MM.1S (cell line): Measurements from ENCODE around the gene AP5S1.

ENCODE experiments used
- DNase-seq: peaks from one replicate; pipeline ENCODE4 v3.0.0-alpha.2; 2015
- H2AFZ ChIP-seq: fragments of 300-600 bp; sonication (generic); 2 replicates; pipeline ENCODE4 v1.6.0; 2016; ENCODE audit warnings: antibody characterized with exemption, low read length
- H3F3A ChIP-seq: fragments of 300-600 bp; sonication (generic); 2 replicates; pipeline ENCODE4 v1.6.1; 2016; ENCODE audit warnings: mild to moderate bottlenecking, antibody characterized with exemption, low read length, moderate library complexity, mixed read lengths; ENCODE audit not compliant: insufficient read depth
- H3K27ac ChIP-seq: fragments of 300-600 bp; sonication (generic); 2 replicates; pipeline ENCODE4 v1.5.1; 2016; ENCODE audit warnings: mild to moderate bottlenecking, low read length
- H3K27me3 ChIP-seq: fragments of 300-600 bp; sonication (generic); replicated peaks from 2 replicates; pipeline ENCODE4 v1.6.0; 2016; ENCODE audit warnings: low read length; ENCODE audit not compliant: insufficient read depth
- H3K36me3 ChIP-seq: fragments of 300-600 bp; sonication (generic); replicated peaks from 2 replicates; pipeline ENCODE4 v1.6.1; 2016; ENCODE audit warnings: mild to moderate bottlenecking, low read length, mixed read lengths; ENCODE audit not compliant: insufficient read depth
- H3K4me1 ChIP-seq: fragments of 300-600 bp; sonication (generic); 2 replicates; pipeline ENCODE4 v1.6.1; 2016; ENCODE audit warnings: low read length, mixed read lengths
- H3K4me2 ChIP-seq: fragments of 300-600 bp; sonication (generic); 2 replicates; pipeline ENCODE4 v1.6.0; 2016; ENCODE audit warnings: low read depth, low read length
- H3K4me3 ChIP-seq: fragments of 300-600 bp; sonication (generic); 2 replicates; pipeline ENCODE4 v1.5.1; 2016; ENCODE audit warnings: low read length, mixed read lengths
- H3K79me2 ChIP-seq: fragments of 300-600 bp; sonication (generic); 2 replicates; pipeline ENCODE4 v1.6.1; 2016; ENCODE audit warnings: mixed run types, low read length, mixed read lengths
- H3K9ac ChIP-seq: fragments of 300-600 bp; sonication (generic); 2 replicates; pipeline ENCODE4 v1.6.1; 2016; ENCODE audit warnings: low read length, mixed read lengths
- H3K9me2 ChIP-seq: fragments of 300-600 bp; sonication (generic); replicated peaks from 2 replicates; pipeline ENCODE4 v1.6.1; 2016; ENCODE audit warnings: mild to moderate bottlenecking, low read length, mixed read lengths; ENCODE audit not compliant: insufficient read depth
- H3K9me3 ChIP-seq: fragments of 300-600 bp; sonication (generic); replicated peaks from 2 replicates; pipeline ENCODE4 v1.6.1; 2016; ENCODE audit warnings: mild to moderate bottlenecking, low read length, mixed read lengths; ENCODE audit not compliant: insufficient read depth
- H4K20me1 ChIP-seq: fragments of 300-600 bp; sonication (generic); 2 replicates; pipeline ENCODE4 v1.6.1; 2016; ENCODE audit warnings: mild to moderate bottlenecking, low read length, moderate library complexity, mixed read lengths; ENCODE audit not compliant: insufficient read depth
- EZH2 ChIP-seq: fragments of 300-600 bp; sonication (generic); optimal IDR thresholded peaks from 2 replicates; pipeline ENCODE3; 2017; ENCODE audit warnings: low read depth, mild to moderate bottlenecking, antibody characterized with exemption, low read length, mixed read lengths
- EZH2phosphoT487 ChIP-seq: fragments of 300-600 bp; sonication (generic); IDR thresholded peaks from 2 replicates; pipeline ENCODE4 v1.6.1; 2018; ENCODE audit warnings: antibody characterized with exemption, low read length
- TF ChIP-seq, protein P1 (sequence below): fragments of 300-600 bp; sonication (generic); IDR thresholded peaks from 2 replicates; pipeline ENCODE4 v1.5.1; 2016; ENCODE audit warnings: antibody characterized with exemption, low read length, mixed read lengths

The AP5S1 gene

DNA sequence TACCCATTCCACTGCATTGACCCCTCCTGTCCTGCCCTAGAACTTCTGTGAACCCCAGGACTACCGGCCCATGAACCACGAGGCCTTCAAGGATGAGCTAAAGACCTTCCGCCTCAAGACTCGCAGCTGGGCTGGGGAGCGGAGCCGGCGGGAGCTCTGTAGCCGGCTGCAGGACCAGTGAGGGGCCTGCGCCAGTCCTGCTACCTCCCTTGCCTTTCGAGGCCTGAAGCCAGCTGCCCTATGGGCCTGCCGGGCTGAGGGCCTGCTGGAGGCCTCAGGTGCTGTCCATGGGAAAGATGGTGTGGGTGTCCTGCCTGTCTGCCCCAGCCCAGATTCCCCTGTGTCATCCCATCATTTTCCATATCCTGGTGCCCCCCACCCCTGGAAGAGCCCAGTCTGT lies 15.6 kb upstream of the AP5S1 start:
- no peaks in the 10 kb centered on the region for H3K27me3 ChIP-seq
- H3K9me3 ChIP-seq: no peaks in the 10 kb centered on the region
- H3K4me3 ChIP-seq: no peak overlapping the region
- peaks cover 7% of the 10 kb centered on the region for H3K4me1 ChIP-seq
- no peak overlapping the region for H2AFZ ChIP-seq
- no peaks in the 10 kb centered on the region for H3K9me2 ChIP-seq
- no peak overlapping the region for H3K27ac ChIP-seq
- H3K4me2 ChIP-seq: no peak overlapping the region
- H3F3A ChIP-seq: no peaks in the 10 kb centered on the region; the same call in 1 of the 2 replicates
- peaks cover 3% of the 10 kb centered on the region for H3K36me3 ChIP-seq
- no peaks in the 10 kb centered on the region for H4K20me1 ChIP-seq
- no peak overlapping the region for H3K9ac ChIP-seq
- TF ChIP-seq, protein P1, sequence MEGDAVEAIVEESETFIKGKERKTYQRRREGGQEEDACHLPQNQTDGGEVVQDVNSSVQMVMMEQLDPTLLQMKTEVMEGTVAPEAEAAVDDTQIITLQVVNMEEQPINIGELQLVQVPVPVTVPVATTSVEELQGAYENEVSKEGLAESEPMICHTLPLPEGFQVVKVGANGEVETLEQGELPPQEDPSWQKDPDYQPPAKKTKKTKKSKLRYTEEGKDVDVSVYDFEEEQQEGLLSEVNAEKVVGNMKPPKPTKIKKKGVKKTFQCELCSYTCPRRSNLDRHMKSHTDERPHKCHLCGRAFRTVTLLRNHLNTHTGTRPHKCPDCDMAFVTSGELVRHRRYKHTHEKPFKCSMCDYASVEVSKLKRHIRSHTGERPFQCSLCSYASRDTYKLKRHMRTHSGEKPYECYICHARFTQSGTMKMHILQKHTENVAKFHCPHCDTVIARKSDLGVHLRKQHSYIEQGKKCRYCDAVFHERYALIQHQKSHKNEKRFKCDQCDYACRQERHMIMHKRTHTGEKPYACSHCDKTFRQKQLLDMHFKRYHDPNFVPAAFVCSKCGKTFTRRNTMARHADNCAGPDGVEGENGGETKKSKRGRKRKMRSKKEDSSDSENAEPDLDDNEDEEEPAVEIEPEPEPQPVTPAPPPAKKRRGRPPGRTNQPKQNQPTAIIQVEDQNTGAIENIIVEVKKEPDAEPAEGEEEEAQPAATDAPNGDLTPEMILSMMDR: no peak
- TF ChIP-seq EZH2 (no peak), EZH2phosphoT487 (no peak)
- DNase-seq: no peak
- H3K79me2 ChIP-seq: peaks cover 19% of the 10 kb centered on the region

DNA sequence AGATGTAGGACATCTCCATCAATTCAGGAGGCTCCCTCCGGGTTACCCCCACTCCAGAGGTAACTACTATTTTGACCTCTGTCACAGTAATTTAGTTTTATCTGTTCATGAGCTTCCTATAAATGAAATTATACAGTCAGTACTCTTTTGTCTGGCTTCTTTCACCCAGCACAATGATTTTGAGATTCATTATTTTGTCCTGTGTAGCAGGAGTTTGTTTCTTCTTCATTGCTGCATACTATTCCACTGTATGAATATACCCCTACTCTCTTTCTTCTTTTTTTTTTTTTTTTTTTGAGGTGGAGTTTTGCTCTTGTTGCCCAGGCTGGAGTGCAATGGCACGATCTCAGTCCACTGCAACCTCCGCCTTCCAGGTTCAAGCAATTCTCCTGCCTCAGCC lies 11.8 kb upstream of the AP5S1 start:
- H3F3A ChIP-seq: no peaks in the 10 kb centered on the region; the same call in 1 of the 2 replicates
- TF ChIP-seq, protein P1: no peak
- TF ChIP-seq EZH2phosphoT487 (no peak), EZH2 (no peak)

DNA sequence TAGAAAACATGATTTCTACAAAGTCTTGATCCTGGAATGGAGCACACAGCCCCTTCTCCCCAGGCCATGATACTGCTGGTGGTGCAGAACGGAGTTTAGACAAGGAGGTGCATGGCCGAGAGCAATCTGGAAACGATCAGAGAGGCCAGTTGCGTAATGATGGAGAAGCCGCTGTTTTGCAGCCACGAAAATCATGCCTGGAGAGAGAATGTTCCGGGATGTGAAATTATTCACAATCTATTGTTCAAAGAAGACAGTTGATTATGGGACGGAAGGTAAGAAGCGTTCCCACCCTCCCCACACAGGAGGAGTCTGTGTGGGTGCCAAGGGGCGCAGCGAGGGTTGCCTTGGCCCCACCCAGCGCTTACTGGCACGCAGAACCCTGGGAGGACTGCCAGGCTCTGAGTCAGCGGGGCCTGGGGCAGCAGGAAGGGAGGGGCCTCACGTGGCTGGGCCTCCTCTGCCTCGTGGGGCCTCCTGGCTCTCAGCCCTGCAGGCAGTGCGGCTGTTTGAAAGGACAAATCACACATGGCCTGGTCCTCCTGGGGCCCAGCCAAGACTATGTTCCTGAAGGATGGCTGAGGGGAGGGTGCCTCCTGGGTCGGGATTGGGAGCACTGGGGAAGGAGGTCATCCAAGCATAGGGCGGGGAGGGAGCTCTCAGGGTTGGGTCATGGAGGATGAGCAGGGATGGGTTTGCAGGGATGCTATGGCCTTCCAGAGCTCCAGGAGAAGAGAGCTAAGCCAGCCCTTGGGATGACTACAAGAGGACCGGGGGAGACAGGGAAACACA lies 8.7 kb upstream of the AP5S1 start:
- Histone ChIP-seq H3K9me3 (no peaks in the 10 kb centered on the region), H3K4me3 (no peak overlapping the region), H3K9ac (no peak overlapping the region), H3K4me2 (no peak overlapping the region), H2AFZ (no peak overlapping the region), H3K36me3 (no peaks in the 10 kb centered on the region), H3K27me3 (no peaks in the 10 kb centered on the region), H3K4me1 (no peaks in the 10 kb centered on the region), H4K20me1 (no peaks in the 10 kb centered on the region), H3F3A (no peaks in the 10 kb centered on the region; the same call in 1 of the 2 replicates), H3K27ac (no peak overlapping the region), H3K9me2 (no peaks in the 10 kb centered on the region), H3K79me2 (no peaks in the 10 kb centered on the region)
- no peak for DNase-seq
- TF ChIP-seq, protein P1: no peak
- no peak for TF ChIP-seq EZH2
- TF ChIP-seq EZH2phosphoT487: no peak

More for the DNA sequence above, 11.8 kb upstream of the AP5S1 start:
- no peak overlapping the region for H3K9ac ChIP-seq
- no peak overlapping the region for H3K27ac ChIP-seq
- no peaks in the 10 kb centered on the region for H3K27me3 ChIP-seq
- no peak overlapping the region for H3K4me2 ChIP-seq
- no peak overlapping the region for H3K4me3 ChIP-seq
- no peaks in the 10 kb centered on the region for H3K79me2 ChIP-seq
- no peaks in the 10 kb centered on the region; the same call in 1 of the 2 replicates for H3K36me3 ChIP-seq
- H4K20me1 ChIP-seq: no peaks in the 10 kb centered on the region
- H2AFZ ChIP-seq: no peak overlapping the region
- no peak for DNase-seq
- H3K9me3 ChIP-seq: no peaks in the 10 kb centered on the region
- no peaks in the 10 kb centered on the region for H3K4me1 ChIP-seq
- H3K9me2 ChIP-seq: no peaks in the 10 kb centered on the region
